OCI-LY1 (cell line): ENCODE results near the gene ADM2.

ENCODE experiments used
- EZH2 ChIP-seq: fragments of 200-600 bp; sonication (generic), shearing (Covaris generic); IDR thresholded peaks from 2 replicates; pipeline ENCODE4 v1.8.0; 2017; ENCODE audit warnings: borderline replicate concordance, mixed run types, mild to moderate bottlenecking, antibody characterized with exemption, low read length, moderate library complexity, mixed read lengths
- TF ChIP-seq, protein P1 (sequence below): fragments of 200-600 bp; sonication (generic), shearing (Covaris generic); IDR thresholded peaks from 2 replicates; pipeline ENCODE4 v1.5.1; 2017; ENCODE audit warnings: mild to moderate bottlenecking, antibody characterized with exemption, low read length, moderate library complexity, mixed read lengths

- TF ChIP-seq, protein P1, sequence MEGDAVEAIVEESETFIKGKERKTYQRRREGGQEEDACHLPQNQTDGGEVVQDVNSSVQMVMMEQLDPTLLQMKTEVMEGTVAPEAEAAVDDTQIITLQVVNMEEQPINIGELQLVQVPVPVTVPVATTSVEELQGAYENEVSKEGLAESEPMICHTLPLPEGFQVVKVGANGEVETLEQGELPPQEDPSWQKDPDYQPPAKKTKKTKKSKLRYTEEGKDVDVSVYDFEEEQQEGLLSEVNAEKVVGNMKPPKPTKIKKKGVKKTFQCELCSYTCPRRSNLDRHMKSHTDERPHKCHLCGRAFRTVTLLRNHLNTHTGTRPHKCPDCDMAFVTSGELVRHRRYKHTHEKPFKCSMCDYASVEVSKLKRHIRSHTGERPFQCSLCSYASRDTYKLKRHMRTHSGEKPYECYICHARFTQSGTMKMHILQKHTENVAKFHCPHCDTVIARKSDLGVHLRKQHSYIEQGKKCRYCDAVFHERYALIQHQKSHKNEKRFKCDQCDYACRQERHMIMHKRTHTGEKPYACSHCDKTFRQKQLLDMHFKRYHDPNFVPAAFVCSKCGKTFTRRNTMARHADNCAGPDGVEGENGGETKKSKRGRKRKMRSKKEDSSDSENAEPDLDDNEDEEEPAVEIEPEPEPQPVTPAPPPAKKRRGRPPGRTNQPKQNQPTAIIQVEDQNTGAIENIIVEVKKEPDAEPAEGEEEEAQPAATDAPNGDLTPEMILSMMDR: peak; percentile 76
- TF ChIP-seq EZH2: no peak
Observed at GRCh38 chr22:50498322-50498890, 17.1 kb downstream of the ADM2 start.
